ENCODE results near the gene RERE. TPM values are rescaled to one million over a fixed set of nuclear protein-coding genes. Genes with fewer than 3 reads are reported as not detected.

Gene RERE
- total RNA-seq, 1 donor from 2014 or later: 76.8 TPM

DNA sequence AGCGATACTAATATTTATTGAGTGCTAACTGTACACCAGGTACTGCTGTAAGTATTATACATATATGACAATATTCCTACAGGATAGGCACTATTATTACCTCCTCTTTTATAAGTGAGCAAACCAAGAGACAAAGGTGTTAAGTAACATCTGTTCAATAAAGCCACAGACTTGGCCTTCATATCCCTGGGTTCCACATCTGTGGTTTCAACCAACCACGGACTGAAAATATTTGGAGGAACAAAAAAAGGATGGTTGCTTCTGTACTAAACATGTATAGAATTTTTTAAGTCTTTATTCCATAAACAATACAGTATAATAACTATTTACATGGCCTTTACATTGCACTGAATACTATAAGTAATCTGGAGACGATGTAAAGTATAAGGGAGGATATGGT, 95.1 kb downstream of the RERE start:
- H3K27me3 Mint-ChIP-seq (ENCODE audit: unreplicated experiment): no peaks in the 10 kb centered on the region
- no peaks in the 10 kb centered on the region for H3K9me3 Mint-ChIP-seq (ENCODE audit: unreplicated experiment)
- H3K4me3 Mint-ChIP-seq (ENCODE audit: unreplicated experiment): no peak overlapping the region
- H3K4me1 Mint-ChIP-seq (ENCODE audit: unreplicated experiment): peaks cover 2% of the 10 kb centered on the region
- H3K27ac Mint-ChIP-seq (ENCODE audit: unreplicated experiment): no peak overlapping the region
- DNase-seq (ENCODE audit: extremely low spot score, unreplicated experiment): no peak
- peaks cover 2% of the 10 kb centered on the region for H3K36me3 Mint-ChIP-seq (ENCODE audit: unreplicated experiment)
- TF ChIP-seq, protein P1, sequence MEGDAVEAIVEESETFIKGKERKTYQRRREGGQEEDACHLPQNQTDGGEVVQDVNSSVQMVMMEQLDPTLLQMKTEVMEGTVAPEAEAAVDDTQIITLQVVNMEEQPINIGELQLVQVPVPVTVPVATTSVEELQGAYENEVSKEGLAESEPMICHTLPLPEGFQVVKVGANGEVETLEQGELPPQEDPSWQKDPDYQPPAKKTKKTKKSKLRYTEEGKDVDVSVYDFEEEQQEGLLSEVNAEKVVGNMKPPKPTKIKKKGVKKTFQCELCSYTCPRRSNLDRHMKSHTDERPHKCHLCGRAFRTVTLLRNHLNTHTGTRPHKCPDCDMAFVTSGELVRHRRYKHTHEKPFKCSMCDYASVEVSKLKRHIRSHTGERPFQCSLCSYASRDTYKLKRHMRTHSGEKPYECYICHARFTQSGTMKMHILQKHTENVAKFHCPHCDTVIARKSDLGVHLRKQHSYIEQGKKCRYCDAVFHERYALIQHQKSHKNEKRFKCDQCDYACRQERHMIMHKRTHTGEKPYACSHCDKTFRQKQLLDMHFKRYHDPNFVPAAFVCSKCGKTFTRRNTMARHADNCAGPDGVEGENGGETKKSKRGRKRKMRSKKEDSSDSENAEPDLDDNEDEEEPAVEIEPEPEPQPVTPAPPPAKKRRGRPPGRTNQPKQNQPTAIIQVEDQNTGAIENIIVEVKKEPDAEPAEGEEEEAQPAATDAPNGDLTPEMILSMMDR (IDR thresholded peaks at IDR 0.05): no peak

DNA sequence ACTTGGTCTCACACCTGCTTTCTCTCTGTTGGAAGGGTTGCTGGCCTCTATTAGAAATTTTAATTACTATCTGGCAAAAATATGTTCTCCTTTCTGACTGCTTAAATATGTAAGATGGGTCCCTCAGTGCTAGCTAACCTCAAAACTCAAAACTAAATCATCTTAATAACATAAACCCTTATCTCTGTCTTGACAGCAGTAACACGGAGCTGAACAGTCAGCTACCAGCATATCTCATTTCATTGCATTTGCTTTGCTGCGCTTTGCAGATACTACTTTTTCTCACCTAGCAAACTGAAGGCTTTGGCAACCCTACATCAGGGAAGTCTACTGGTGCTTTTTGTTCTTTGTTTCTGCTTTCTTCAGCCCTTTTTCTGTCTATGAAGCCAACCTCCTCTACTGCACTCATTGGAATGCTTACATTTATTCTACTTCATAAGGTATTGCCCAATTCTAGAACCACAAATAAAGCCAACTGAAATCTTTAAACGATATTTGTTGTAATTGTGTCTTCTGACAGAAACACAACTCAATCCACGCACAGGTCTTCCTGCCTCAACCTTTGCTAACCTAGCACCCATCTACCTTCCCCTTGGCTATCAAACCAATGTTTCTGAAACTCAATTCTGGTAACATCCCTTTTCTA, 95.6 kb downstream of the RERE start:
- DNase-seq (ENCODE audit: extremely low spot score, unreplicated experiment): no peak
- no peaks in the 10 kb centered on the region for H3K9me3 Mint-ChIP-seq (ENCODE audit: unreplicated experiment)
- no peak overlapping the region for H3K27ac Mint-ChIP-seq (ENCODE audit: unreplicated experiment)
- peaks cover 2% of the 10 kb centered on the region for H3K36me3 Mint-ChIP-seq (ENCODE audit: unreplicated experiment)
- H3K27me3 Mint-ChIP-seq (ENCODE audit: unreplicated experiment): no peaks in the 10 kb centered on the region
- H3K4me1 Mint-ChIP-seq (ENCODE audit: unreplicated experiment): peaks cover 2% of the 10 kb centered on the region
- H3K4me3 Mint-ChIP-seq (ENCODE audit: unreplicated experiment): no peak overlapping the region
- TF ChIP-seq, protein P1 (IDR thresholded peaks at IDR 0.05): no peak

DNA sequence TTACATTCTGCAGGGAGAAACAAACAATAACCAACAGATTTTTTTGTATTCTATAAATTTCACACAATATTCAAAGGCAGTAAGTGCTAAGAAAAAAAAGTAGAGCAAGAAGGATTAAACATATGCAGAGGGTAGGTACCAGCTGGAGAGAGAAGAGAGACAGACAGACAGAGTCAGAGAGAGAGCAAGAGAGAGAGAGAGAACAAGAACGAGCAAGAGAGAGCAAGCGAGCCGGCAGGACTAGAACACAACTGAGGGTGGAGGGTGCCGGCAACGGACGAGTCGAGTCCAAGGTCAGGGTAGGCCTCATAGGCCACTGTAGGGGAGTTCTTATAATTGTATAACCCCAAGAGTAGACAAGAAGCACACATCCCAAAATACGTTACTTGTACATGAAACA, 97.1 kb downstream of the RERE start:
- no peak for DNase-seq (ENCODE audit: extremely low spot score, unreplicated experiment)
- Mint-ChIP-seq H3K36me3 (ENCODE audit: unreplicated experiment) (peaks cover 2% of the 10 kb centered on the region), H3K9me3 (ENCODE audit: unreplicated experiment) (no peaks in the 10 kb centered on the region), H3K4me1 (ENCODE audit: unreplicated experiment) (no peaks in the 10 kb centered on the region), H3K4me3 (ENCODE audit: unreplicated experiment) (no peak overlapping the region), H3K27ac (ENCODE audit: unreplicated experiment) (no peak overlapping the region), H3K27me3 (ENCODE audit: unreplicated experiment) (no peaks in the 10 kb centered on the region)
- TF ChIP-seq, protein P1 (IDR thresholded peaks at IDR 0.05): no peak

- TF ChIP-seq, protein P1 (IDR thresholded peaks at IDR 0.05): peak; percentile 41
These were observed 98.5 kb downstream of the RERE start for GRCh38 chr1:8718850-8719361.

GRCh38 chr1:8717148-8717547, 100.3 kb downstream of the RERE start:
- Mint-ChIP-seq H3K9me3 (ENCODE audit: unreplicated experiment) (no peaks in the 10 kb centered on the region), H3K27me3 (ENCODE audit: unreplicated experiment) (no peaks in the 10 kb centered on the region), H3K36me3 (ENCODE audit: unreplicated experiment) (peaks cover 2% of the 10 kb centered on the region), H3K4me1 (ENCODE audit: unreplicated experiment) (peaks cover 14% of the 10 kb centered on the region), H3K27ac (ENCODE audit: unreplicated experiment) (no peak overlapping the region), H3K4me3 (ENCODE audit: unreplicated experiment) (no peak overlapping the region)
- no peak for DNase-seq (ENCODE audit: extremely low spot score, unreplicated experiment)
- TF ChIP-seq, protein P1 (IDR thresholded peaks at IDR 0.05): no peak

More at GRCh38 chr1:8718850-8719361, 98.5 kb downstream of the RERE start:
- no peak for DNase-seq (ENCODE audit: extremely low spot score, unreplicated experiment)
- H3K27ac Mint-ChIP-seq (ENCODE audit: unreplicated experiment): no peak overlapping the region
- H3K4me1 Mint-ChIP-seq (ENCODE audit: unreplicated experiment): peaks cover 6% of the 10 kb centered on the region
- no peaks in the 10 kb centered on the region for H3K9me3 Mint-ChIP-seq (ENCODE audit: unreplicated experiment)
- H3K27me3 Mint-ChIP-seq (ENCODE audit: unreplicated experiment): no peaks in the 10 kb centered on the region
- peaks cover 2% of the 10 kb centered on the region for H3K36me3 Mint-ChIP-seq (ENCODE audit: unreplicated experiment)
- no peak overlapping the region for H3K4me3 Mint-ChIP-seq (ENCODE audit: unreplicated experiment)
